Sigmoid colon (tissue), 7 donors: Measurements from ENCODE around the gene LPP. TPM values are rescaled to one million over a fixed set of nuclear protein-coding genes. Genes with fewer than 3 reads are reported as not detected.

Source experiments
- DNase-seq: peaks from one replicate; pipeline ENCODE4 v3.0.0-alpha.2; 2019
- H3K27ac ChIP-seq, 4 donors: fragments of 200-600 bp; sonication (generic); one replicate each; pipeline ENCODE4 v1.5.1; 2016 to 2019; ENCODE audit warnings: mild to moderate bottlenecking in 1 of 4
- H3K27me3 ChIP-seq, 3 donors: fragments of 200-600 bp; sonication (generic); one replicate each; pipeline ENCODE4 v1.5.1; 2019; ENCODE audit warnings: mild to moderate bottlenecking in 1 of 3
- H3K36me3 ChIP-seq, 4 donors: fragments of 200-600 bp; sonication (generic); one replicate each; pipeline ENCODE4 v1.5.1; 2016 to 2019
- H3K4me1 ChIP-seq, 4 donors: fragments of 200-600 bp; sonication (generic); one replicate each; pipeline ENCODE4 v1.5.1; 2017 to 2019
- H3K4me3 ChIP-seq, 4 donors: fragments of 200-600 bp; sonication (generic); one replicate each; pipeline ENCODE4 v1.5.1; 2017 to 2019; ENCODE audit warnings: mild to moderate bottlenecking in 2 of 4, moderate library complexity in 1 of 4
- H3K9me3 ChIP-seq, 4 donors: fragments of 200-600 bp in 3 of 4; sonication (generic) in 3 of 4; one replicate each; pipeline versions ENCODE4 v1.5.1 to v1.6.1; 2013 to 2019
- EP300 ChIP-seq, 4 donors: sonication (generic); formaldehyde crosslinking; IDR thresholded peaks; one replicate each; pipeline ENCODE4 v1.6.1; 2017; ENCODE audit warnings: antibody characterized with exemption in 4 of 4
- POLR2A ChIP-seq, 2 donors: fragments of 450-650 bp; IDR thresholded peaks; one replicate each; pipeline ENCODE4 v1.6.1; 2016; ENCODE audit warnings: antibody characterized with exemption in 2 of 2, mild to moderate bottlenecking in 2 of 2, moderate library complexity in 2 of 2
- POLR2AphosphoS5 ChIP-seq, 4 donors: sonication (generic); formaldehyde crosslinking; IDR thresholded peaks; one replicate each; pipeline ENCODE4 v1.6.1; 2017; ENCODE audit warnings: antibody characterized with exemption in 4 of 4
- WGBS, 2 donors: extraction: QIAGEN DNeasy Blood & Tissue Kit; methylation state at CpG; one replicate each; pipeline ENCODE4 v1.1.7; 2013; 5-methylcytosine and 5-hydroxymethylcytosine counted together
- intact Hi-C: fragments of 100-400 bp; cut with DNase I; formaldehyde crosslinking; loops from one replicate; pipeline ENCODE4 v1.15.1; 2023
- polyA plus RNA-seq, 3 donors: library from polyadenylated mRNA; stranded (reverse); fragments of 200-250 nt; gene quantifications; one replicate each; pipeline ENCODE4 v1.2.3, GENCODE V29; 2013
- total RNA-seq, 4 donors: library from RNA; depleted of rRNA; stranded (reverse); fragments of >200 nt; gene quantifications; one replicate each; pipeline ENCODE4 v1.1.0, GENCODE V29; 2016
- TF ChIP-seq, protein P1 (sequence below), 4 experiments: fragments of 450-650 bp in 3 of 4; fragments of 200-600 bp in 1 of 4; IDR thresholded peaks; one replicate each; pipeline ENCODE4 v1.5.1; 2016 to 2019; ENCODE audit warnings: antibody characterized with exemption in 4 of 4, mild to moderate bottlenecking in 3 of 4, moderate library complexity in 2 of 4
- donor health status: healthy with polysubstance abuse.
- donor health status: Bipolar disorder and iron deficiency.
- donor health status: healthy.

LPP gene
- total and polyA plus RNA-seq, 7 donors: 5.3 to 1,773 (median 824) TPM

DNA sequence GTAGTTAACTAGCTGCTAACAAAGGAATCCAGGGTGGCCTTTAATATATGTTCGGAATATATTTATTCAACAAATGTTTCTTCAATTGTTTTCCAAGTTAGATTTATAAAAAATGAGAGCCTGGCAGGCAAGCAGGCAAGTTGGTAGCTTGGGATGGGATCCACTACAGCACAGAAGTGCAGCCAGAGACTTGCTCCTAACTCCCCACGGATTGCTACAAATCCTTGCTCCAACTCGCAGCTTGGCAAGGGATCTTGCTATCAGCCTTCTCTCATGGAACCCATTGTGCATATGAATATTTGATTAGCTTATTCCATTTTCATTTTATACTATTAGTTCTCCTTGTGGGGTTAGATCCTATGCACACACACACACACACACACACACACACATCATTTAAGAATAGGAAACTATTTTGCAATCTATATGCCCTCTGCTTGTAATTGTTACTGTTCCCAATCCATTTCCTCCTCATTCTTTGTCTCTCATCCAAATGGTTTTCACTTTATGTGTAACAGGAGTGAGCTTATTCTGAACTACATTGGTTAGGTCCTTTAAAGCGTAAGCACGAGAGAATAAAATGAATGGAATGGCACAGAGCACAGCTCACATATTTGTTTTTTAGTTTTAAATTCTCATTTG, 505.6 kb downstream of the LPP start:
- no peaks in the 10 kb centered on the region for H3K9me3 ChIP-seq
- no peak for DNase-seq
- H3K4me3 ChIP-seq: no peak overlapping the region
- no peaks in the 10 kb centered on the region for H3K27me3 ChIP-seq
- intact Hi-C loops: no loop called here
- TF ChIP-seq POLR2A (IDR thresholded peaks at IDR 0.05) (no peak), EP300 (IDR thresholded peaks at IDR 0.05) (no peak), POLR2AphosphoS5 (IDR thresholded peaks at IDR 0.05) (no peak)
- TF ChIP-seq, protein P1, sequence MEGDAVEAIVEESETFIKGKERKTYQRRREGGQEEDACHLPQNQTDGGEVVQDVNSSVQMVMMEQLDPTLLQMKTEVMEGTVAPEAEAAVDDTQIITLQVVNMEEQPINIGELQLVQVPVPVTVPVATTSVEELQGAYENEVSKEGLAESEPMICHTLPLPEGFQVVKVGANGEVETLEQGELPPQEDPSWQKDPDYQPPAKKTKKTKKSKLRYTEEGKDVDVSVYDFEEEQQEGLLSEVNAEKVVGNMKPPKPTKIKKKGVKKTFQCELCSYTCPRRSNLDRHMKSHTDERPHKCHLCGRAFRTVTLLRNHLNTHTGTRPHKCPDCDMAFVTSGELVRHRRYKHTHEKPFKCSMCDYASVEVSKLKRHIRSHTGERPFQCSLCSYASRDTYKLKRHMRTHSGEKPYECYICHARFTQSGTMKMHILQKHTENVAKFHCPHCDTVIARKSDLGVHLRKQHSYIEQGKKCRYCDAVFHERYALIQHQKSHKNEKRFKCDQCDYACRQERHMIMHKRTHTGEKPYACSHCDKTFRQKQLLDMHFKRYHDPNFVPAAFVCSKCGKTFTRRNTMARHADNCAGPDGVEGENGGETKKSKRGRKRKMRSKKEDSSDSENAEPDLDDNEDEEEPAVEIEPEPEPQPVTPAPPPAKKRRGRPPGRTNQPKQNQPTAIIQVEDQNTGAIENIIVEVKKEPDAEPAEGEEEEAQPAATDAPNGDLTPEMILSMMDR (IDR thresholded peaks at IDR 0.05): no peak
- H3K27ac ChIP-seq: peak overlapping the region in 2 of 4 donors; percentile 15 to 18
- H3K4me1 ChIP-seq: peaks cover 0 to 55% (median 38%) of the 10 kb centered on the region in 4 donors
- 91 to 95% methylated on average over 5 of the region's 5 CpGs for WGBS, 2 donors
- H3K36me3 ChIP-seq: no peaks in the 10 kb centered on the region

DNA sequence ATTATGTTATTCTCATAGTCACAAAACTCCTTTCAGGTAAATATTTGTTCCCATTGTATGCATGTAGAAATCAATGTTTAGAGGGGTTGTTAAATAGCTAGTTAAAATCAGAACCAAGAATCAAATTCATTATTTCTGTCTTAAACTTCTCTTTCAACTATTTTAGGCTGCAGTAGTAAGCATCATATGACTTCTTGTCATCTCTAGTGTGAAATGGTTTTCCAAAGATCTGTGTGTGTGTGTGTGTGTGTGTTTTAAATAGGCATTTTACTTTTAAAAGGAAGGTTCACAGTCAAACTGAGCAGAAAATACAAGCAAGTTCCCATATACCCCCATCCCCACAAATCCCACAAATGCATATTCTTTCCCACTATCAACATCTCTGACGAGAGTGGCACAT, 506.5 kb downstream of the LPP start:
- TF ChIP-seq EP300 (IDR thresholded peaks at IDR 0.05): no peak
- no peak for TF ChIP-seq POLR2A (IDR thresholded peaks at IDR 0.05)
- TF ChIP-seq POLR2AphosphoS5 (IDR thresholded peaks at IDR 0.05): no peak
- TF ChIP-seq, protein P1 (IDR thresholded peaks at IDR 0.05): no peak
- H3K4me3 ChIP-seq: no peak overlapping the region
- H3K27me3 ChIP-seq: no peaks in the 10 kb centered on the region
- no peaks in the 10 kb centered on the region for H3K36me3 ChIP-seq
- H3K27ac ChIP-seq: no peak overlapping the region
- peaks cover 0 to 55% (median 38%) of the 10 kb centered on the region in 4 donors for H3K4me1 ChIP-seq
- WGBS, 2 donors: 97 to 99% methylated on average over 1 of the region's 1 CpG
- intact Hi-C loops: no loop called here
- no peaks in the 10 kb centered on the region for H3K9me3 ChIP-seq
- no peak for DNase-seq

DNA sequence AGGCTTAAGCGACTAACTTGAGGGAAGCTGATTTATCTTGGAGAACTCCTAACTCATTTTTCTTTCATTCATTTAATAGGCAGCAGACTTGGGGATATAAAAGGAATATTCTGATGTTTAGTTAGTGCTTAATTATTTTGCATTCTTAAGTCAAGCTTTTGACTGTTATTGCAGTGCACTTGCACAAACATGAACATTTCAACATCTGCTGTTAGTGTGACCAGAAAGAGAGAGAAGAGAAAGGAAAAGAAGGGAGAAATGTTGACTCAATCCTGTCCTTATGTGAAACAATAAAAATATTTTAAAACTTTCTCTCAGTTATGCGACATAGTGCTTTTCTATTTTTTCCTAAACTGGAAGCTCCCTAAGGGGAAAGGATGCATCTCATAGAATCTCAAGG, 507.8 kb downstream of the LPP start:
- Histone ChIP-seq H3K9me3 (no peaks in the 10 kb centered on the region), H3K4me3 (no peak overlapping the region), H3K27me3 (no peaks in the 10 kb centered on the region), H3K27ac (no peak overlapping the region), H3K4me1 (peaks cover 0 to 46% (median 31%) of the 10 kb centered on the region in 4 donors), H3K36me3 (no peaks in the 10 kb centered on the region)
- DNase-seq: no peak
- WGBS, 2 donors: 91 to 99% methylated on average over 2 of the region's 2 CpGs
- TF ChIP-seq POLR2AphosphoS5 (IDR thresholded peaks at IDR 0.05): no peak
- no peak for TF ChIP-seq EP300 (IDR thresholded peaks at IDR 0.05)
- TF ChIP-seq, protein P1 (IDR thresholded peaks at IDR 0.05): no peak
- TF ChIP-seq POLR2A (IDR thresholded peaks at IDR 0.05): no peak
- intact Hi-C loops: no loop called here

DNA sequence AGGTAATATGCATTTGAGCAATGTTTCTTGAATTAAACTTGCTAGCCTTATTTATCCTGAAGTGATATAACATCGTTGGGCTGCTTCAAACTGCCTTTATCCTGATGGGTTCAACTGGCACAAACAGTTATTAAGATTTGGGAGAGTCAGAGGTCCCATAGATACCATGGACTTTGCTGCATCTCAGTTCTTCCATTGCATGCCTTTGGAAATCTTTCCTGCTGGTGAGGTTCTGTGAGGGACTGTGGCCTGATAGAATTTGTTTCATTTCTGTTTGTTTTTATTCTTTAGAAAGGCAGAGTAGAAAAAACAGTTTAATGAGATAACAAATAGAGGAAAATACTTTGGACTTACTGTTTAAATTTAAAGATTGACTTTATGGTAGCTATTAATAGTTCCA, 508.3 kb downstream of the LPP start:
- no peaks in the 10 kb centered on the region for H3K9me3 ChIP-seq
- no peak overlapping the region for H3K4me3 ChIP-seq
- no peaks in the 10 kb centered on the region for H3K27me3 ChIP-seq
- H3K36me3 ChIP-seq: no peaks in the 10 kb centered on the region
- TF ChIP-seq POLR2AphosphoS5 (IDR thresholded peaks at IDR 0.05) (no peak), EP300 (IDR thresholded peaks at IDR 0.05) (no peak)
- peaks cover 0 to 43% (median 30%) of the 10 kb centered on the region in 4 donors for H3K4me1 ChIP-seq
- WGBS, 2 donors: 30 to 72% methylated on average over 1 of the region's 1 CpG
- DNase-seq: no peak
- no peak overlapping the region for H3K27ac ChIP-seq
- intact Hi-C loops: no loop called here

DNA sequence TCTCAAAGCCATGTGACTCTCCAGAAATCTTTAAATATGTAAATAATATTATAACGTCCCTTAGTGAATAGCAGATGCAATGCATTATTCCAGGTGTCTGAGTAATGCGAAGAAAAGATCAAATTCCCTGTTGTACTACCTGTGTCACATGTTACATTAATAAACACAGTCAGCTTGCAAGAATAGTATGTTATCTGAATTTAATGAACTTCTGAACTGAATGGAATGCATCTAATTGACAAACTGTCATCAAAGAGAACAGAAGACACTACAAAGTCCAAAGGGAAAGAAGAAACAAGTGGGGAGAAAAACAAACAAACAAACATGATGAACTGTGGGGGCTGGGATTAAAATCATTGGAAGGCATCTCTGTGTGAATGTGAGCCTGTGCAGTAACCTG, 508.8 kb downstream of the LPP start:
- Histone ChIP-seq H3K9me3 (no peaks in the 10 kb centered on the region), H3K27ac (no peak overlapping the region), H3K27me3 (no peaks in the 10 kb centered on the region), H3K36me3 (no peaks in the 10 kb centered on the region), H3K4me1 (peaks cover 0 to 43% (median 27%) of the 10 kb centered on the region in 4 donors), H3K4me3 (no peak overlapping the region)
- intact Hi-C loops: no loop called here
- 74 to 90% methylated on average over 2 of the region's 2 CpGs for WGBS, 2 donors
- DNase-seq: no peak
- TF ChIP-seq POLR2A (IDR thresholded peaks at IDR 0.05): no peak
- no peak for TF ChIP-seq POLR2AphosphoS5 (IDR thresholded peaks at IDR 0.05)
- TF ChIP-seq, protein P1 (IDR thresholded peaks at IDR 0.05): no peak
- no peak for TF ChIP-seq EP300 (IDR thresholded peaks at IDR 0.05)
